NCI-H2029 treated with DMSO at 0.1 percent for 48 hours (cell line): Measurements from ENCODE around the gene TYK2.

Experiments used
- DNase-seq: peaks from one replicate; lab custom pipeline; 2025; lab: John Stamatoyannopoulos, UW

TYK2 gene

DNA sequence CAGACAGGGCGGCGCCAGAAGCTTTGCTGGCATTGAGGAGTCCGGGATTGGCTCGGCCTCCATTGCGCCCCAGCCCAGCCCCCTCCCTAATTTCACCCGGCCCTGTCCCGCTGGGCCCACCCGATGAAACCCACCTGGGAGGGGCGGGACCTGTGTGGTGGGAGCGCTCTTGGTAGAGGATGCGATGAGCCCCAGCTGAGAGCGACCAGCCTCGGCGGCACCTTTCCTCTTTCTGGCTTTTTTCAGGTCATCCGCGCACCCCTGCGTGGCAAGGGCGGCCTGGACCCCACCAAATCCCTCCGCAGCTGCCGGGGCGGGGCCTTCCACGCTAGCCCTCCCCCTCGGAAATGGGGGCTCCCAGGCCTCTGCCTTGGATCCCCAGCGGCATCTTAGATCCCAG is 70.9 kb downstream of the TYK2 start, which contains the start of gene ZGLP1:
ZGLP1 (minus strand) TSS at position 393 of the 400 bp plus-strand sequence.
- no peak for DNase-seq

DNA sequence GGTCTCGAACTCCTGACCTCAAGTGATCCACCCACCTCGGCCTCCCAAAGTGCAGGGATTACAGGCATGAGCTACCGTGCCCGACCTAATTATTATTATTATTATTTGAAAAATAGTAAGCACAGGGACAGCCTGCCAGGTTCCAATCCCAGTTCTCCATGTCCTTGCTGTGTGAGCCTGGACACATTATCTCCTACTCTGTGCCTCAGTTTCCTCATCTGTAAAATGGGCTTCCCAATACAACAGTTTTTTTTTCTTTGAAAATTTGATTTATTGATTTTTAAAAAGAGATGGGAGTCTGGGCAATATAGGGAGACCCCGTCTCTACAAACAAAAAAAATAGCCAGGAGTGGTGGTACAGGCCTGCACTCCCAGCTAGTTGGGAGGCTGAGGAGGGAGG is 74.0 kb downstream of the TYK2 start:
- DNase-seq = no peak

DNA sequence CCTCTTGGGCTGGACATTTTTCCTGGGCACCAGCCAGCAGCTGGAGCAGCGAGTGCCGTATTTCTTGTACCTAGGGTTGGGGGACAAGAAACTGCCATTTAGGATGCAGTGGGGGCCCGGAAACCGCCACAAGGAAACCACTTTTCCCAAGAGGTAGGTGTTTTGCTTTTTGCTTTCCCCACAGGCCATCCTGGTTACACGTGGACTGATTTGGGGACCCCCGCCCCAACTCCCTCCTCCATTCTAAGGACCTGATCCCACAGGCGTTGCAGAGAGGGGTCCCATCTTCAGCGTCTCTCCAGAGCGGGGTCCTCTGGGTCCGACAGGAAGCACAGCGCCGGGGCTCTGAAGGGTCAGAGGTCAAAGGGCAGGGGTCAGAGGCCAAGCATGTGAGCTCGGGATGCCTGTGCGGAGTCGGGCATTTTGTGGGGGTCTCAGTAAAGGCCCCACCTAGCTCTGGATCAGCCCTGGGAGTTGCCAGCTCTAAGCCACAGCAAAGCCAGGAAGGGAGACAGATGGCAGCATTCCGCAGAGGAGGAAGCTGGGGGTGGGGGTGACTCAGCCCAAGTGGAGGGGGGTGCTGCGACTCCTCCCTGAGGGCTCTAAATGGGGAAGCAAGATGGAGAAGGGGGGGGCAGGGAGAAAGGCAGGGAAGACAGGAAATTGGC is 75.1 kb downstream of the TYK2 start:
- no peak for DNase-seq
